H1 (cell line): ENCODE results near the gene GPATCH11. TPM values are rescaled to one million over a fixed set of nuclear protein-coding genes. Genes with fewer than 3 reads are reported as not detected.

Source experiments
- BACH1 ChIP-seq: IDR thresholded peaks from 2 replicates; pipeline ENCODE4 v1.6.1; 2012; ENCODE audit warnings: low read length, improper control_type of control experiment
- EZH2 ChIP-seq: fragments of 200-600 bp; sonication (generic); IDR thresholded peaks from 2 replicates; pipeline ENCODE4 v1.7.1; 2012; ENCODE audit warnings: low read depth, mild to moderate bottlenecking, moderate library complexity, low read length, inconsistent platforms; ENCODE audit not compliant: severe bottlenecking
- GTF2F1 ChIP-seq: IDR thresholded peaks from 2 replicates; pipeline ENCODE4 v1.6.1; 2012; ENCODE audit warnings: low read depth, low read length, improper control_type of control experiment, borderline replicate concordance
- POLR2AphosphoS5 ChIP-seq: IDR thresholded peaks from 2 replicates; pipeline ENCODE4 v1.6.1; 2011; ENCODE audit warnings: low read depth, low read length
- RNF2 ChIP-seq: fragments of 200-900, 300-1000 bp; sonication (generic); IDR thresholded peaks from 2 replicates; pipeline ENCODE4 v1.7.1; 2016; ENCODE audit warnings: borderline replicate concordance, low read depth, mild to moderate bottlenecking, antibody characterized with exemption, low read length; ENCODE audit not compliant: poor library complexity, severe bottlenecking; ENCODE audit errors: missing control alignments
- TEAD4 ChIP-seq: IDR thresholded peaks from 2 replicates; pipeline ENCODE4 v1.6.1; 2012; ENCODE audit warnings: low read depth, low read length, inconsistent platforms, mixed read lengths
- ZNF274 ChIP-seq: IDR thresholded peaks from 2 replicates; pipeline ENCODE4 v1.7.0; 2012; ENCODE audit warnings: low read length, borderline replicate concordance; ENCODE audit errors: extremely low read depth
- polyA plus RNA-seq, 7 experiments: library from polyadenylated mRNA; depleted of rRNA in 3 of 7; stranded (reverse) in 5 of 7; unstranded in 2 of 7; fragments of >200 nt in 5 of 7; fragments of 200-250 nt in 2 of 7; gene quantifications; 1 replicate in 5 of 7; 2 replicates in 1 of 7; 4 replicates in 1 of 7; pipeline versions ENCODE4 v1.2.1 to v1.2.3, GENCODE V29; 2011 to 2013; ENCODE audit warnings: missing spikeins in 2 of 7, mixed read lengths in 2 of 7
- total RNA-seq: library from RNA; stranded (reverse); fragmentation: NEBNext Ultra II Directional; extraction: Animal tissue kit (Norgen Biotek cat#: 25700); gene quantifications from 2 replicates; pipeline ENCODE4 v1.2.1, GENCODE V29; 2021

The GPATCH11 gene
- total and polyA plus RNA-seq, 2 of the 8 experiments (the other 6 are each of a cell fraction or from before 2014, with no cell fraction given): 0.60 to 3.4 TPM

DNA sequence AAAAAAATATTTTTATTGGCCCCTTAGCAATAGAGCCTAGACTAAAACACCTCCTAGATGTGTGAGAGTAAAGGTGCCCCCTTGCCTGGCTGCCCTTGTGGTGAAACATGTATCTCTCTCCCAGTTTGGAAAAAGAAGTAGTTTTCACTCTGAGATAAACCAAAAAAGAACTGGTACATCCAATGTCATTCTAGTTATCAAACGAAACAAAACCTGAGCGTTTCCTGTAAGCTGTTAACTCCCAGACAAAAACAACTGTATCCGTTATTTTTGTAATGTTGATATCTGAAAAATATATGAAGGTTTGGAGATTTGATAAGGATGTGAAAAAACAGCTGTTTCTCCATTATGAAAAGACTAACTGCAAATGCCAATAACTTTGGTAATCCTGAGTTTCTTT, 24.5 kb upstream of the GPATCH11 start (continued):
- TF ChIP-seq EZH2: no peak
- TF ChIP-seq TEAD4: no peak
- TF ChIP-seq GTF2F1: no peak
- TF ChIP-seq ZNF274: no peak
- no peak for TF ChIP-seq POLR2AphosphoS5
- TF ChIP-seq BACH1: no peak
- no peak for TF ChIP-seq RNF2
